GM21360 (cell line): Measurements from ENCODE around the gene MCOLN3.
"Not testable (repeated sequence)": the region's sequence is repeated elsewhere in the genome, so short reads cannot be mapped to it uniquely, and the experiment has no call there.

Source experiments
- ATAC-seq: cut with Tn5 transposase; IDR thresholded peaks from one replicate; pipeline ENCODE4 v1.9.1; 2021; ENCODE audit warnings: mild to moderate bottlenecking, moderate library complexity; ENCODE audit not compliant: unreplicated experiment

Gene MCOLN3

GRCh38 chr1:84995484-84996334, 52.6 kb downstream of the MCOLN3 start:
- peak; percentile 39 for ATAC-seq

GRCh38 chr1:84991097-84991920, 57.0 kb downstream of the MCOLN3 start:
- no peak for ATAC-seq

GRCh38 chr1:84988588-84988987, 59.7 kb downstream of the MCOLN3 start:
- peak; percentile 76 for ATAC-seq

- ATAC-seq: not testable (repeated sequence)
Measured at GRCh38 chr1:84986561-84986960, 61.7 kb downstream of the MCOLN3 start.

GRCh38 chr1:84985365-84985764, 62.9 kb downstream of the MCOLN3 start:
- no peak for ATAC-seq

GRCh38 chr1:84982395-84982794, 65.9 kb downstream of the MCOLN3 start:
- ATAC-seq: no peak

- ATAC-seq: no peak
Measured at GRCh38 chr1:84975035-84975434, 73.3 kb downstream of the MCOLN3 start.

- peak; percentile 42 for ATAC-seq
Measured at GRCh38 chr1:84973498-84974334, 74.6 kb downstream of the MCOLN3 start.

- ATAC-seq: peak; percentile 29
Measured at GRCh38 chr1:84972377-84972987, 75.8 kb downstream of the MCOLN3 start.

- ATAC-seq: peak; percentile 30
Measured at GRCh38 chr1:84971957-84972356, 76.3 kb downstream of the MCOLN3 start.

GRCh38 chr1:84969489-84970250, 78.6 kb downstream of the MCOLN3 start:
- ATAC-seq: peak; percentile 47

- no peak for ATAC-seq
Measured at GRCh38 chr1:84968865-84969264, 79.4 kb downstream of the MCOLN3 start.

GRCh38 chr1:84968101-84968500, 80.2 kb downstream of the MCOLN3 start:
- ATAC-seq: no peak
